Esophagus squamous epithelium (tissue), 5 donors: ENCODE results near the gene CDH8. TPM values are rescaled to one million over a fixed set of nuclear protein-coding genes. Genes with fewer than 3 reads are reported as not detected.
A peak's percentile ranks its signal among the peaks of the same experiment; 100 is the strongest.

Experiments used
- DNase-seq: peaks from one replicate; lab custom pipeline; 2025; lab: John Stamatoyannopoulos, UW
- H3K27ac ChIP-seq, 4 donors: fragments of 200-600 bp; sonication (generic); one replicate each; pipeline ENCODE4 v1.5.1; 2016 to 2019; ENCODE audit warnings: mild to moderate bottlenecking in 1 of 4
- H3K27me3 ChIP-seq, 4 donors: fragments of 200-600 bp; sonication (generic); 1 replicate in 3 of 4; 2 replicates in 1 of 4; pipeline versions ENCODE4 v1.5.1 to v1.6.0; 2017 to 2021; ENCODE audit warnings: antibody characterized with exemption in 1 of 4
- H3K36me3 ChIP-seq, 3 donors: fragments of 200-600 bp; sonication (generic); one replicate each; pipeline ENCODE4 v1.5.1; 2016 to 2019
- H3K4me1 ChIP-seq, 3 donors: fragments of 200-600 bp; sonication (generic); one replicate each; pipeline ENCODE4 v1.5.1; 2017 to 2019
- H3K4me3 ChIP-seq, 4 donors: fragments of 200-600 bp; sonication (generic); 1 replicate in 3 of 4; 2 replicates in 1 of 4; pipeline ENCODE4 v1.5.1; 2016 to 2019; ENCODE audit warnings: mild to moderate bottlenecking in 2 of 4, moderate library complexity in 1 of 4
- H3K9me3 ChIP-seq, 3 donors: fragments of 200-600 bp; sonication (generic); one replicate each; pipeline ENCODE4 v1.5.1; 2016 to 2019
- CTCF ChIP-seq, 6 experiments: fragments of 450-650 bp in 4 of 6; fragments of 200-600 bp in 2 of 6; sonication (generic) in 2 of 6; IDR thresholded peaks; one replicate each; pipeline ENCODE4 v1.5.1; 2016 to 2019; ENCODE audit warnings: antibody characterized with exemption in 6 of 6, mild to moderate bottlenecking in 4 of 6, moderate library complexity in 4 of 6
- POLR2A ChIP-seq, 4 donors: fragments of 450-650 bp; IDR thresholded peaks; one replicate each; pipeline ENCODE4 v1.6.1; 2017; ENCODE audit warnings: antibody characterized with exemption in 4 of 4, mild to moderate bottlenecking in 4 of 4, moderate library complexity in 3 of 4
- WGBS, 2 donors: methylation state at CpG; one replicate each; pipeline ENCODE4 v1.1.5; 2018; 5-methylcytosine and 5-hydroxymethylcytosine counted together
- intact Hi-C: fragments of 100-400 bp; cut with DNase I; formaldehyde crosslinking; loops from one replicate; pipeline ENCODE4 v1.15.0; 2022
- total RNA-seq, 4 donors: library from RNA; depleted of rRNA; stranded (reverse); fragments of >200 nt; gene quantifications; one replicate each; pipeline ENCODE4 v1.1.0, GENCODE V29; 2016
- donor health status: DM: yes; HTN: yes; CAD: no.

The CDH8 gene
- total RNA-seq, 4 donors from 2014 or later: 0.27 to 1.8 (median 0.81) TPM

GRCh38 chr16:62068747-62069146 is 32.5 kb upstream of the CDH8 start:
- Histone ChIP-seq H3K9me3 (no peaks in the 10 kb centered on the region), H3K4me1 (no peaks in the 10 kb centered on the region), H3K4me3 (no peak overlapping the region), H3K27me3 (no peaks in the 10 kb centered on the region), H3K36me3 (no peaks in the 10 kb centered on the region), H3K27ac (no peak overlapping the region)
- 63 to 79% methylated on average over 1 of the region's 1 CpG for WGBS, 2 donors
- no peak for DNase-seq
- intact Hi-C loops: no loop called here
- TF ChIP-seq POLR2A (IDR thresholded peaks at IDR 0.05): no peak
- TF ChIP-seq CTCF (IDR thresholded peaks at IDR 0.05): peak in 1 of 6 experiments; percentile 15

GRCh38 chr16:62067981-62068380 is 31.7 kb upstream of the CDH8 start:
- Histone ChIP-seq H3K27ac (no peak overlapping the region), H3K9me3 (no peaks in the 10 kb centered on the region), H3K36me3 (no peaks in the 10 kb centered on the region), H3K4me1 (no peaks in the 10 kb centered on the region), H3K27me3 (no peaks in the 10 kb centered on the region), H3K4me3 (no peak overlapping the region)
- TF ChIP-seq CTCF (IDR thresholded peaks at IDR 0.05) (no peak), POLR2A (IDR thresholded peaks at IDR 0.05) (no peak)
- 44 to 45% methylated on average over 1 of the region's 1 CpG for WGBS, 2 donors
- no peak for DNase-seq
- intact Hi-C loops: no loop called here

GRCh38 chr16:62067182-62067581 is 30.9 kb upstream of the CDH8 start:
- intact Hi-C loops: no loop called here
- H3K36me3 ChIP-seq: no peaks in the 10 kb centered on the region
- H3K27me3 ChIP-seq: no peaks in the 10 kb centered on the region
- no peak for DNase-seq
- 56 to 69% methylated on average over 1 of the region's 1 CpG for WGBS, 2 donors
- H3K27ac ChIP-seq: no peak overlapping the region
- TF ChIP-seq CTCF (IDR thresholded peaks at IDR 0.05) (no peak), POLR2A (IDR thresholded peaks at IDR 0.05) (no peak)
- H3K4me3 ChIP-seq: no peak overlapping the region
- no peaks in the 10 kb centered on the region for H3K9me3 ChIP-seq
- H3K4me1 ChIP-seq: no peaks in the 10 kb centered on the region

- intact Hi-C loops: no loop called here
- 62 to 63% methylated on average over 3 to 5 of the region's 5 CpGs for WGBS, 2 donors
- Histone ChIP-seq H3K9me3 (no peaks in the 10 kb centered on the region), H3K27me3 (no peaks in the 10 kb centered on the region), H3K36me3 (no peaks in the 10 kb centered on the region), H3K27ac (no peak overlapping the region), H3K4me3 (no peak overlapping the region), H3K4me1 (no peaks in the 10 kb centered on the region)
- TF ChIP-seq POLR2A (IDR thresholded peaks at IDR 0.05) (no peak), CTCF (IDR thresholded peaks at IDR 0.05) (no peak)
- DNase-seq: no peak
Measured at GRCh38 chr16:62066747-62067146, 30.5 kb upstream of the CDH8 start.

DNA sequence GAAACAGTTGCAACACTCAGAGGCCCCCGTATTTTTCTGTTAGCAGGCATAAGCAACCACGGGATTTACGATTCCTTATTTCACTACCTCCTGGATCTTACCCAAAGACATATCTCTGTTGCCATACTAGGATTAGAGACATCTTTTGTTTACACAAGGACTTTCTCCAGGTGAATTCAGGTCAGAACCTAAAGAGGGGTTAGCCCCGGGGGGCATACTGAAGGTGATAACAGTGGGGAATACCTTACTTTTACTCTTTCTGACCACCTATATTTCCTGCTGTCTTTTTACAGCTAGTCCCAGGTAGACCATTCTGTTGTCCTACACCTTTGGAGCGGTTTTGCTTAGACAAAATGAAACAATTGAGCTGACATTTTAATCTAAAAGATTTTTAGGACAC is 27.9 kb upstream of the CDH8 start:
- H3K4me1 ChIP-seq: no peaks in the 10 kb centered on the region
- no peak overlapping the region for H3K4me3 ChIP-seq
- no peaks in the 10 kb centered on the region for H3K36me3 ChIP-seq
- H3K27ac ChIP-seq: no peak overlapping the region
- DNase-seq: no peak
- intact Hi-C loops: no loop called here
- no peaks in the 10 kb centered on the region for H3K9me3 ChIP-seq
- WGBS, 2 donors: 44 to 58% methylated on average over 5 of the region's 5 CpGs
- H3K27me3 ChIP-seq: no peaks in the 10 kb centered on the region
- no peak for TF ChIP-seq CTCF (IDR thresholded peaks at IDR 0.05)
- TF ChIP-seq POLR2A (IDR thresholded peaks at IDR 0.05): no peak
